22Rv1 (cell line): ENCODE data around the gene PFDN5.

Source experiments
- ZFX ChIP-seq: fragments of 450-650 bp; IDR thresholded peaks from 2 replicates; pipeline ENCODE4 v1.6.1; 2017; ENCODE audit warnings: antibody characterized with exemption, borderline replicate concordance
- TF ChIP-seq, protein P1 (sequence below): fragments of 450-650 bp; IDR thresholded peaks from 2 replicates; pipeline ENCODE4 v1.5.1; 2017; ENCODE audit warnings: mild to moderate bottlenecking

- TF ChIP-seq, protein P1, sequence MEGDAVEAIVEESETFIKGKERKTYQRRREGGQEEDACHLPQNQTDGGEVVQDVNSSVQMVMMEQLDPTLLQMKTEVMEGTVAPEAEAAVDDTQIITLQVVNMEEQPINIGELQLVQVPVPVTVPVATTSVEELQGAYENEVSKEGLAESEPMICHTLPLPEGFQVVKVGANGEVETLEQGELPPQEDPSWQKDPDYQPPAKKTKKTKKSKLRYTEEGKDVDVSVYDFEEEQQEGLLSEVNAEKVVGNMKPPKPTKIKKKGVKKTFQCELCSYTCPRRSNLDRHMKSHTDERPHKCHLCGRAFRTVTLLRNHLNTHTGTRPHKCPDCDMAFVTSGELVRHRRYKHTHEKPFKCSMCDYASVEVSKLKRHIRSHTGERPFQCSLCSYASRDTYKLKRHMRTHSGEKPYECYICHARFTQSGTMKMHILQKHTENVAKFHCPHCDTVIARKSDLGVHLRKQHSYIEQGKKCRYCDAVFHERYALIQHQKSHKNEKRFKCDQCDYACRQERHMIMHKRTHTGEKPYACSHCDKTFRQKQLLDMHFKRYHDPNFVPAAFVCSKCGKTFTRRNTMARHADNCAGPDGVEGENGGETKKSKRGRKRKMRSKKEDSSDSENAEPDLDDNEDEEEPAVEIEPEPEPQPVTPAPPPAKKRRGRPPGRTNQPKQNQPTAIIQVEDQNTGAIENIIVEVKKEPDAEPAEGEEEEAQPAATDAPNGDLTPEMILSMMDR = no peak
- no peak for TF ChIP-seq ZFX
Measured at GRCh38 chr12:53328043-53328435, 32.7 kb downstream of the PFDN5 start.
